NT2/D1 (cell line): ENCODE results near the gene SWI5.

Experiments used
- DNase-seq: peaks from one replicate; pipeline ENCODE4 v3.0.0-alpha.2; 2011; ENCODE audit warnings: low read depth, low spot score
- H3K27me3 ChIP-seq: 2 replicates; pipeline ENCODE4 v1.6.0; 2011; ENCODE audit warnings: mild to moderate bottlenecking; ENCODE audit not compliant: insufficient read length, insufficient read depth
- H3K36me3 ChIP-seq: 2 replicates; pipeline ENCODE4 v1.6.1; 2011; ENCODE audit warnings: mild to moderate bottlenecking, low read length, mixed read lengths; ENCODE audit not compliant: insufficient read depth, insufficient read length
- H3K4me1 ChIP-seq: 2 replicates; pipeline ENCODE4 v1.5.1; 2011; ENCODE audit not compliant: insufficient read depth, insufficient read length
- H3K4me3 ChIP-seq: 2 replicates; pipeline ENCODE4 v1.5.1; 2011; ENCODE audit warnings: low read depth; ENCODE audit not compliant: insufficient read length
- H3K9ac ChIP-seq: 2 replicates; pipeline ENCODE4 v1.6.0; 2011; ENCODE audit warnings: low read depth; ENCODE audit not compliant: insufficient read length
- H3K9me3 ChIP-seq: 2 replicates; pipeline ENCODE4 v1.5.1; 2011; ENCODE audit warnings: mild to moderate bottlenecking, low read length; ENCODE audit not compliant: insufficient read depth
- SUZ12 ChIP-seq: IDR thresholded peaks from 2 replicates; pipeline ENCODE4 v1.6.1; 2011; ENCODE audit not compliant: insufficient read length, insufficient read depth; ENCODE audit errors: extremely low read depth
- YY1 ChIP-seq: IDR thresholded peaks from 2 replicates; pipeline ENCODE4 v1.6.1; 2011; ENCODE audit not compliant: insufficient read length, insufficient read depth
- ZNF274 ChIP-seq: IDR thresholded peaks from 2 replicates; pipeline ENCODE4 v1.6.1; 2011; ENCODE audit warnings: mild to moderate bottlenecking, low read depth, low read length

Gene SWI5

GRCh38 chr9:128298535-128299482 lies 22.7 kb downstream of the SWI5 start:
- H3K27me3 ChIP-seq = no peaks in the 10 kb centered on the region
- TF ChIP-seq SUZ12 = no peak
- TF ChIP-seq YY1 = no peak
- TF ChIP-seq ZNF274 = no peak
- no peak overlapping the region for H3K4me3 ChIP-seq
- DNase-seq = no peak
- H3K9ac ChIP-seq = no peak overlapping the region
- H3K4me1 ChIP-seq = peaks cover 4% of the 10 kb centered on the region
- H3K36me3 ChIP-seq = no peaks in the 10 kb centered on the region
- H3K9me3 ChIP-seq = no peaks in the 10 kb centered on the region

GRCh38 chr9:128304136-128304970 lies 28.3 kb downstream of the SWI5 start:
- Histone ChIP-seq H3K4me3 (no peak overlapping the region), H3K4me1 (peaks cover 8% of the 10 kb centered on the region), H3K9ac (no peak overlapping the region), H3K27me3 (no peaks in the 10 kb centered on the region), H3K9me3 (no peaks in the 10 kb centered on the region), H3K36me3 (peaks cover 20% of the 10 kb centered on the region)
- no peak for DNase-seq
- TF ChIP-seq SUZ12 (no peak), YY1 (no peak), ZNF274 (no peak)

- H3K4me1 ChIP-seq = peaks cover 8% of the 10 kb centered on the region
- H3K27me3 ChIP-seq = no peaks in the 10 kb centered on the region
- peaks cover 25% of the 10 kb centered on the region for H3K36me3 ChIP-seq
- TF ChIP-seq ZNF274 (no peak), SUZ12 (no peak), YY1 (no peak)
- no peak for DNase-seq
- H3K9ac ChIP-seq = no peak overlapping the region
- no peaks in the 10 kb centered on the region for H3K9me3 ChIP-seq
- no peak overlapping the region for H3K4me3 ChIP-seq
Observed at GRCh38 chr9:128304971-128305288, 28.9 kb downstream of the SWI5 start.

GRCh38 chr9:128309551-128309950 lies 33.5 kb downstream of the SWI5 start:
- no peak for DNase-seq
- TF ChIP-seq ZNF274 (no peak), YY1 (no peak), SUZ12 (no peak)
- Histone ChIP-seq H3K36me3 (peaks cover 54% of the 10 kb centered on the region), H3K9ac (no peak overlapping the region), H3K4me3 (no peak overlapping the region), H3K9me3 (no peaks in the 10 kb centered on the region), H3K4me1 (peaks cover 5% of the 10 kb centered on the region), H3K27me3 (no peaks in the 10 kb centered on the region)

GRCh38 chr9:128310461-128310860 lies 34.4 kb downstream of the SWI5 start:
- peaks cover 59% of the 10 kb centered on the region for H3K36me3 ChIP-seq
- no peak overlapping the region for H3K9ac ChIP-seq
- DNase-seq = no peak
- H3K27me3 ChIP-seq = no peaks in the 10 kb centered on the region
- TF ChIP-seq SUZ12 (no peak), YY1 (no peak), ZNF274 (no peak)
- H3K9me3 ChIP-seq = no peaks in the 10 kb centered on the region
- H3K4me1 ChIP-seq = no peaks in the 10 kb centered on the region
- no peak overlapping the region for H3K4me3 ChIP-seq

- no peak overlapping the region for H3K9ac ChIP-seq
- no peaks in the 10 kb centered on the region for H3K9me3 ChIP-seq
- H3K4me1 ChIP-seq = no peaks in the 10 kb centered on the region
- H3K4me3 ChIP-seq = no peak overlapping the region
- H3K36me3 ChIP-seq = peaks cover 62% of the 10 kb centered on the region
- no peaks in the 10 kb centered on the region for H3K27me3 ChIP-seq
- no peak for TF ChIP-seq YY1
- no peak for TF ChIP-seq ZNF274
- no peak for TF ChIP-seq SUZ12
- no peak for DNase-seq
Observed at GRCh38 chr9:128314697-128315096, 38.6 kb downstream of the SWI5 start.

- H3K9me3 ChIP-seq = no peaks in the 10 kb centered on the region
- no peak overlapping the region for H3K9ac ChIP-seq
- no peak for TF ChIP-seq SUZ12
- no peak for TF ChIP-seq YY1
- TF ChIP-seq ZNF274 = no peak
- no peaks in the 10 kb centered on the region for H3K4me1 ChIP-seq
- no peaks in the 10 kb centered on the region for H3K27me3 ChIP-seq
- peaks cover 52% of the 10 kb centered on the region for H3K36me3 ChIP-seq
- no peak overlapping the region for H3K4me3 ChIP-seq
- no peak for DNase-seq
Observed at GRCh38 chr9:128316421-128316820, 40.3 kb downstream of the SWI5 start.
